ENCODE data around the gene RSU1. TPM values are rescaled to one million over a fixed set of nuclear protein-coding genes. Genes with fewer than 3 reads are reported as not detected.

RSU1 gene
- polyA plus RNA-seq, 1 experiment = 277 TPM

DNA sequence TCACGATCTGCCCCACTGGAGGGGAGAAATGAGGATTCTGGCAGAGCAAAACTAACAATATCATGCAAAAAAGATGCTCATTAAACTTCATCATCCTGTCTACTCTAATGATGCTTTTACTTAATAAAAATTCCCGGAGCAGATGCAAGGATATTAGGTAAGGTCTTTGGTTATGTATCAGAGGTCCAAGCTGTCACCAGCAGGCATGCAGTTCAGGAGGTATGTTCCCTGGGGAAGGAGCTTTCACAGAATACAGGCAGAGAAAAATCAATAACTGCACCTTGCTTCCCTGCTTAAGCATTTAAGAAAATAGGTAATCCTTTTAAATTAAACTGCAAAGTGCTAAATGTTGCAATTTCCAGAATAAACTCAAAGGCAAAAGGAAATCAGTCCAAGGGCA is 213.9 kb downstream of the RSU1 start:
- ChIA-PET CTCF (interaction anchor here (0.9 kb wide), 1 partner anchor 9 kb away, joined by 3 read pairs; no protein-coding TSS in a partner anchor), POLR2A (no interaction called here)
- no peaks in the 10 kb centered on the region for H3K27me3 ChIP-seq (ENCODE audit: control insufficient read depth, insufficient read depth, low read length)
- H3K4me3 ChIP-seq (ENCODE audit: low read depth, low read length) = no peak overlapping the region
- TF ChIP-seq, protein P1, sequence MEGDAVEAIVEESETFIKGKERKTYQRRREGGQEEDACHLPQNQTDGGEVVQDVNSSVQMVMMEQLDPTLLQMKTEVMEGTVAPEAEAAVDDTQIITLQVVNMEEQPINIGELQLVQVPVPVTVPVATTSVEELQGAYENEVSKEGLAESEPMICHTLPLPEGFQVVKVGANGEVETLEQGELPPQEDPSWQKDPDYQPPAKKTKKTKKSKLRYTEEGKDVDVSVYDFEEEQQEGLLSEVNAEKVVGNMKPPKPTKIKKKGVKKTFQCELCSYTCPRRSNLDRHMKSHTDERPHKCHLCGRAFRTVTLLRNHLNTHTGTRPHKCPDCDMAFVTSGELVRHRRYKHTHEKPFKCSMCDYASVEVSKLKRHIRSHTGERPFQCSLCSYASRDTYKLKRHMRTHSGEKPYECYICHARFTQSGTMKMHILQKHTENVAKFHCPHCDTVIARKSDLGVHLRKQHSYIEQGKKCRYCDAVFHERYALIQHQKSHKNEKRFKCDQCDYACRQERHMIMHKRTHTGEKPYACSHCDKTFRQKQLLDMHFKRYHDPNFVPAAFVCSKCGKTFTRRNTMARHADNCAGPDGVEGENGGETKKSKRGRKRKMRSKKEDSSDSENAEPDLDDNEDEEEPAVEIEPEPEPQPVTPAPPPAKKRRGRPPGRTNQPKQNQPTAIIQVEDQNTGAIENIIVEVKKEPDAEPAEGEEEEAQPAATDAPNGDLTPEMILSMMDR (IDR thresholded peaks at IDR 0.05; ENCODE audit: insufficient read depth, low read depth, low read length) = no peak
- H3K36me3 ChIP-seq (ENCODE audit: control insufficient read depth, insufficient read depth, low read length) = peaks cover 3% of the 10 kb centered on the region
- no peak for DNase-seq (ENCODE audit: low read depth)

DNA sequence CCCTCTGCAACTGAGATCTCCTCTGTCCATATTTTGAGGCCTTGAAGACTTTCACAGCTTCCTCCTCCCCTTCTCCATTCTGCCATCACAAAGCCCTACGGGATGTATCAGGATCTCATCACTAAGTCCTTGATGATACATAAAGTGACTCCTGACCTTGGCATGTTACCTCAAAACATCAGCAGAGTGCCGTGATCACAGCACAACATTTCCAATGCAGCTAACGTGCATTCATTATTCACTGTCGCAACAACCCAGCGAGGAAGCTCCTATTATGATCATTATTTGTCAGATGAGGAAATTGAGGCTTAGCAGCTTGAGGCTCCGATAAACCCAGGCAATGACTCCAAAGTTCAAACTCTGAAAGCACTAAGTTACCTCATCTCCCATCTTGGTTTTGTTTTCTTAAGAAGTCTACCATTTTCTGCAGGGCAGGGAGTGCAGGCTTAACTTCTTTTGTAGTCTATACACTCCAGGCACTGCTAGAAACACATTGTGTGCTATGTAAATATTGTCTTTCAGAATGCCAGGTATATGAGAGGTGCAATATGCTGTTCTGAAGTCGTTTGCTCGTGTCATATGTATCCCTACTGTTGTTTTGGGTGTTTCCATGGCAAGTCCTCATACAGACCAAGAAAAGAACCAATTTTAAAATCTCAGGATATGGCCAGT is 215.0 kb downstream of the RSU1 start:
- H3K4me3 ChIP-seq (ENCODE audit: low read depth, low read length) = no peak overlapping the region
- TF ChIP-seq, protein P1 (IDR thresholded peaks at IDR 0.05; ENCODE audit: insufficient read depth, low read depth, low read length) = no peak
- ChIA-PET CTCF (no interaction called here), POLR2A (no interaction called here)
- H3K36me3 ChIP-seq (ENCODE audit: control insufficient read depth, insufficient read depth, low read length) = peaks cover 3% of the 10 kb centered on the region
- DNase-seq (ENCODE audit: low read depth) = no peak
- H3K27me3 ChIP-seq (ENCODE audit: control insufficient read depth, insufficient read depth, low read length) = no peaks in the 10 kb centered on the region

DNA sequence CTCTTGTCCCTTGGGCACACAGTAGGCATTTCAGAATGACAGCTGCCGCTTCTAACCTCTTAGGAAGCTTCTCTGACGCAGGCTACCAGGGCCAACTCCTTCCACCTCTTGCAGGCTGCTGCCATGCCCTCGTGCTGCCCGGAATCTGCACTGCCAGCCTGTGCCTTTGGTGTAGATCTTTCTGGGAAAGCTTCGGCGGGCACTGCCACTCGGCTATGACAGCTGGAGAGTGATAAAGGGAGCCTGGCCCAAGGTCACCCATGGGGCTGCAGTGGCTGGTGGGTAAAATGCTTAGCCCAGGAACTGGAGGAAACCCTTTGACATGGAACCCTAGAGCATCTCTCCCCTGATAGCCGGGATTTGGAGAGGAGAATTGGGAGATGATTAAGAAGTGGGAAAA is 217.6 kb downstream of the RSU1 start:
- Histone ChIP-seq H3K4me3 (ENCODE audit: low read depth, low read length) (no peak overlapping the region), H3K27me3 (ENCODE audit: control insufficient read depth, insufficient read depth, low read length) (no peaks in the 10 kb centered on the region), H3K36me3 (ENCODE audit: control insufficient read depth, insufficient read depth, low read length) (peaks cover 3% of the 10 kb centered on the region)
- ChIA-PET CTCF (interaction anchor here (0.7 kb wide), 1 partner anchor 814 kb away, joined by 4 read pairs; no protein-coding TSS in a partner anchor), POLR2A (no interaction called here)
- TF ChIP-seq, protein P1 (IDR thresholded peaks at IDR 0.05; ENCODE audit: insufficient read depth, low read depth, low read length) = no peak
- DNase-seq (ENCODE audit: low read depth) = no peak

DNA sequence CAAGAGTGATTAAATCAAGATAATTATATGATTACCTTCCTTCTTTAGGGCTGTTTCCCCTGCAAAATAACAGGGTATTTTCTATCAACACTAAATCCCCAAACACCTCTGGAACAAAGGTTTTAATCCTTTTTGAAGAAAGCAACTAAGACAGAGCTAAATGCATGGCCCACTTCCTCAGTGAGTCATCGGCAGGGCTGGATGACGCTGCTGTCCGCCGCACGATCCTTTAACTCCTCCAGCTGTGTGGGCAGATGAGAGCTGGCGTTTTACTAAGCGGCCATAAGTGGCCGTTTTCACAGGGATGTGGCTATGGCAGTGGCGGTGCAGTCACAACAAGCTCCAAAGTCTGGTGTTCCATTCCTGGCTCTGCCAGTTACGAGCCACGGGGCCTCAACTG is 219.6 kb downstream of the RSU1 start:
- no peak for DNase-seq (ENCODE audit: low read depth)
- H3K36me3 ChIP-seq (ENCODE audit: control insufficient read depth, insufficient read depth, low read length) = peaks cover 3% of the 10 kb centered on the region
- POLR2A ChIA-PET = no interaction called here
- no peak overlapping the region for H3K4me3 ChIP-seq (ENCODE audit: low read depth, low read length)
- H3K27me3 ChIP-seq (ENCODE audit: control insufficient read depth, insufficient read depth, low read length) = no peaks in the 10 kb centered on the region
- TF ChIP-seq, protein P1 (IDR thresholded peaks at IDR 0.05; ENCODE audit: insufficient read depth, low read depth, low read length) = no peak
- CTCF ChIA-PET = no interaction called here

DNA sequence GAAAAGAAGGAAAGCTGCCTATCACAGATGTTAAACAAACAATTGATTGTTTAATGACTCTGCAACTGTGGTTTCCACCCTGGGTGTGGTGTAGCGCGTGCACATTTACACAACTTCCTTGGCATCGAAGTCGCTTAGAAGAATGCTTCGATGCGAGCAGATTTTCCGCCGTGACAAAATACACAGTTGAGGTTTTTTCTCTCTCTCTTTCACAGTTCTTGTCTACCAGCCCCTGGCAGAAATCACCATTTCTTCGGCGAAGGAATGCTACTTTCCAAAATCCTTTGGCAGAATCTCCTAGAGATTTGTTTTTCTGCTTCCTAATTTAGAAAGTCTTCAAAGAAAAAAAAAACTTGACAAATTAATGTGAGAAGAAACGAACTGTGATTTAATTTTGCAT is 224.8 kb downstream of the RSU1 start:
- DNase-seq (ENCODE audit: low read depth) = no peak
- no peaks in the 10 kb centered on the region for H3K27me3 ChIP-seq (ENCODE audit: control insufficient read depth, insufficient read depth, low read length)
- TF ChIP-seq, protein P1 (IDR thresholded peaks at IDR 0.05; ENCODE audit: insufficient read depth, low read depth, low read length) = no peak
- peaks cover 2% of the 10 kb centered on the region; the same call in 1 of the 2 replicates for H3K36me3 ChIP-seq (ENCODE audit: control insufficient read depth, insufficient read depth, low read length)
- ChIA-PET CTCF (interaction anchor here (1.6 kb wide), 1 partner anchor 9 kb away, joined by 4 read pairs; no protein-coding TSS in a partner anchor), POLR2A (no interaction called here)
- H3K4me3 ChIP-seq (ENCODE audit: low read depth, low read length) = no peak overlapping the region
